ENCODE results near the gene OGFR.

The OGFR gene

DNA sequence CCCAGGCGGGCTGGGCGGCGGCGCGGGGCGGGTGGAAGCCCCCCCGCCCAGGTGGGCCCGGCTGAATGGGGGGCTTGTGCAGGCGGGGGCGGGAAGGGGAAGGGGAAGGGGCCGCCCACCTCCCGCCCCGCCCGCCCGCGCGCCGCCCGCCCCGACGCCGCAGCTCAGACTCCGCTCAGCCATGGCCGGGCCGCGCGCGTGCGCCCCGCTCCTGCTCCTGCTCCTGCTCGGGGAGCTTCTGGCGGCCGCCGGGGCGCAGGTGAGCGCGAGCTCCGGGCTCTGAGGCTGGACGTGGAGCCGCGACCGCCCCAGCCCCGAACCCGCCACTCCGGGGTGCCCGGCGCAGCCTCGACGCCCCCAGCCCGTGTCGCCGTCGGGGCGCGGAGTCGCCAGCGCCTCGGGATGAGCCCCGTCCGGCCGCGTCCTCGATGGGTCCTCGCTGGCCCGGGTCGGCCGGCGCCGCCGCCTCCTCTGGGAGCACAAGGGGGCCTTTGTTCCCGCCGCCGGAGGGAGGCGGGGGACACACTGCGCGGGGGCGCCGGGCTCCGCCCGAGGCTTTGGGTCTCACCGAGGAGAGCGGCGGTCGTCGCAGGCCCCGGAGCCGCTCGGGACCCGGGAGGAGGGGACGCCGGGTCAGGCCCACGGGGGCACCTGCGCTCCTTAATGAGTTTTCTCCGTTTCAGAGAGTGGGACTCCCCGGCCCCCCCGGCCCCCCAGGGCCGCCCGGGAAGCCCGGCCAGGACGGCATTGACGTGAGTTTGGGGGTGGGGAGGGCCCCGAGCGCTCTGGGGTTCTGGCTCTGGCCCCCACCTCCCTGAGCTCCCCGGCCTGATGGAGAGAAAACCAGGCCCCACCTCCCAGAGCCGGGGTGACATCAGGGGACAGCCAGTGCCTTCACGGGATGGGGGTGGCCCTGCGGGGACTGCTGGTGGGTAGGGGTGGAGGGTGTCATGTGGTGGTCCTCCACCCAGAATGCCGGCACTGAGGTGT, 12.5 kb downstream of the OGFR start, which contains the start of gene COL9A3:
COL9A3 (plus strand) TSS at position 167 of the 990 bp plus-strand sequence; CDS start at position 182, 15 bp downstream.
- DNase-seq, result no peak

DNA sequence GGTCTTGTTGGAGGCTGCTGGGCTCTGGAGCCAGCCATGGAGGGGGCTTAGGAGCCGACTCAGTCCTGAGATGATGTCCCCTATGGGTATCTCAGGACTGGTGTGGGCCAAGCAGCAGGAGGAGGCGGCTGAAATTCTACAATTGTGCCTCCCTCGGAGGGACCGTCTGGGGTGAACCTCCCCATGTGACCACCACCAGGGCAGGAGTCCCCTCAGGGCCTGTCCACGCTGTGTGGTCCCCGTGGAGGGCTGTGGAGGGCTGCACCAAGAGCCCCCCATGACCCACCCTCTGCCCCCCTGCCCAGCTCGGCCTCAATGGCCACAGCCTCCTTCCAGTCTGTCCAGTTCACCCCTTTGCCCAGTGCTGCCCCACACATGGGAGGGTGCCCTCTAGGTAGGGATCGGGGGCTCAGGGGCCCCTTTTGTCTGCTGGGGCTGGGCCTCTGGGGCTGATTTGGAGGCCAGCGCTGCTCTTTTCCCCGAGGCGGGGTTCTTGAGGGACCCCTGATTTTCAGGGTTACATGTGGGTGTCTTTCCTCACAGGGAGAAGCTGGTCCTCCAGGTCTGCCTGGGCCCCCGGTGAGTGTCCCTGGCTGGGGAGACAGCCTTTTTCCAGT, 13.4 kb downstream of the OGFR start:
- DNase-seq, result no peak

DNA sequence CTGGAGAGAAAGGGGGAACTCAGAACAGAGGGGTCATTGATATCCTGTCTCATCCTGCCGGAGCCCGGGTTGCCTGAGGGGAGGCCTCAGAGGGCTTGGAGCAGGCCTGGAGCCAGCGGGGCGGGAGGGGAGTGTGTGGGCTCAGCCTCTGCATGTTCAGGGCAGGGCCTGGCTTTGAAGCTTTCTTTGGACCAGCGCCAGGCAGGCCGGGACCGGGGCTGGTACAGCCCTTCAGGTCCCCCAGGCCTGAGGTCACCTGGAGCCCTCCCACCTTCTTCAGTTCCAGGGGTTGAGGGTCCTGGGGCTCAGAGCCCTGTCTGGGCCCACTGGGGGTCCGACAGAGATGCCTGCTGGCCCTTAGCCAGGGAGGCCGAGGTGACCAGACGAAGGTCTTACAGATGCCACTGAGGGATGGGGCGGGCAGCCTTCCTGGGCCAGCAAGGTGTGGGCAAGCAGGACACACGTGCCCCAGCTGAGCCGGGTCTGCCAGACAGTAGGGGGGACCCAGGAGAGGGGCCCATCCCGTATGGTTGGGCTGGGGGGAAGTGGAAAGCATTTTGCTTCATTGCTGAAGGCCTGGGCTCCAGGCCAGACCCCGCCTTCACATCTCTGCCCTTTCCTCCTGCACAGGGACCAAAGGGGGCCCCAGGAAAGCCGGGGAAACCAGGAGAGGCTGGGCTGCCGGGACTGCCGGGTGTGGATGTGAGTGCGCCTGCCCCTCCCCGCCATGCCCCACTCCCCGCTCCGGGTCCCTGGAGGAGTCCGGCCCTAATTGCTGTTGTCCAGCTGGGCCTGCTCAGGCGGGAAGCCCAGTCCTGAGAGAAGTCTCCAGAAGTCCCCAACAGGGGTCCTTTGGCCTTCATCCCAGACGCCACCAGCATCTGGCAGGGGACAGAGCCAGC, 14.2 kb downstream of the OGFR start:
- DNase-seq, result no peak

DNA sequence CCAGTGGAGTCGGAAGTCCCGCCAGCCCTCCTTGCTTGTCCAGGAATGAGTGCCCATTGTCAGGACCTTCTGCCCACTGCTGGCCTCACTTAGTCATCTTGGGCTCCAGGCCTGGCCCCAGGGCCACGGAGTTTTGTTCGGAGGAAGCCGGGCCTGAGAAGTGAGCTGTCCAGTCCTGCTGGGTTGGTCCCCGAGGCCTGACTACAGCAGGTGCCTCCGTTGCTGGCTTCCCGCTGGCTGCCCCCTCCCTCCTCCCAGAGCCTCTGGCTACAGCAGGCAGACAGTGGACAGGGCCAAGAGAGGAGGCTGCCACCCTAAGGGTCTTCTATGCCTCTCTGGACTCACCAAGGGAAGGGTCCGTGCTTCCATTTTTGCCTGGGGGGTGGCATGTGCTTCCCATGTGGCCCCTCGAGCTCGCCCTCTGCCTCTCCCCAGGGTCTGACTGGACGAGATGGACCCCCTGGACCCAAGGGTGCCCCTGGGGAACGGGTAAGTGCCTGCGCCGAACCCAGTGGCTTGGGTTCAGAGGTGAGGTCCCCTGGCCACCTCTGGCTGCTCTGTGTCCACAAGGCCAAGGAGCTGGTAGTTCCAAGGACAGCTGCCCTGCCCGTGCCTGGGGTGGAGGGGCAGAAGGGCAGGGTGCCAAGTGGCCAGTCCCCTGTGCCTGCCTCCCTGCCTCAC, 15.0 kb downstream of the OGFR start:
- no peak for DNase-seq

DNA sequence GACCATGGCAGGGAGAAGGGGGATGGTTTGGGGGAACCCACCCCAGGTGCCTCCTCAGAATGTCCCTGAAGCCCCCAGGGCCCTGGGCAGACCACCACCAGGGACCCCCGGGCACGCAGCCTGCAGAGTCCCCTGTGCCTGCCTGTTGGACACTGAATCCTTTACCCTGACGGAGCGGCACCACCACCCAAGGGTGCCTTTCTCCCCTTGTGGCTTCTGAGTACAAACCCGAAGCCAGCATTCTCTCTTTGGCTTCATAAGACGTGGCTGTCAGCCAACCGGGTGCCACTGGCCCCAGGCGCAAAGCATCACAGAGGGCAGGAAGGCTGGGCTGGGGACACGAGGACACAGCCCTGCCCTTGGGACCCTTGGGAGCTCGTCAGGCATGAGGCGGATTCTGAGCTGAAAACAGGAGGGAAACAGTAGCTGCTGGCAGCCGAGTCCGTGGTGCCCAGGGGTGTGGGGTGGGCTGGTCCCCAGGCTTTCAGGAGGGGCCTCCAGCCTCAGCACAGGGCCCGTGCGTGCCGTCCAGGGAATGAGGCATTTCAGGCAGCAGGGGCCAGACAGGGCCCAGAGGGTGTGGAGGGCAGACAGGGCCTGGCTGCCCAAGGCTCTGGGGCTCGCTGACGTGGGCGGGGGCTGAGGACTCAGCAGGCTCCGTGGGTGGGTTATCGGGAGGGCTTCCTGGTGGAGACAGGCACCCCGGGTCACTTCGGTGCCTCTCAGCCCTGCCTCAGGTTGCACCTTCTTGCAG, 15.8 kb downstream of the OGFR start:
- DNase-seq, result no peak

DNA sequence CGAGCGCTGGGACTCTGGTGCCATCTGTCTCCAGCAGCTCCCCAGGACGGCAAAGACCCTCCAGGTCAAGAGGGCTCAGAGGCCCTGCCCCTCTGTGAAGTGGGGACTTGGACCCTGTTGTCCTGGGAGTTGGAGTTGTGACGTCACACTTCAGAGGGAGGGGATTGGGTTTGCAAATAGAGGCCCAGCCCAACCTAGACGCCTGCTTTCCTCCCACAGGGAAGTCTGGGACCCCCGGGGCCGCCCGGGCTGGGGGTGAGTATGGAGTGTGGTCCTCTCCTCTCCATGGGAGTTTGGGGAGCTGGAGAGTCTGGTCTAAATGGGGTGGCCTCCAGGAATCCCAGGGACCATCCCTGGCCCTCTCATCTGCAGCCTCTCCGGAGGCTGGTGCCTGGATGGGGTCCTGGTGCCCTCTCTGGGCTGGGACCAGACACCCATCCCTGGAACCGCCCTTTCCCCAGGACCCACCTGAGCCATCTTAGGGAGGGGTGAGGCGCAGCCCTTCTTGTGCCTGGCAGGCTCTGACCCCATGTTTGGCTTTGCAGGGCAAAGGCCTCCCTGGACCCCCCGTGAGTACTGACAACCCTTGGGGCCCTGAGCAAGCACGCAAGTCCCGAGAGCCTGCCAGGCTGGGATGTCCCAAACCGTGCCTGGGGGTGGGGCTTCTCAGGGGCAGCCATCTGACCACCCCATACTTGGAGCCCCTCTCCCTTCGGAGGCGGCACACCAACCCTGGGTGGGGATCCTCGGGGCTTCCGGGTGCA, 16.5 kb downstream of the OGFR start:
- no peak for DNase-seq

DNA sequence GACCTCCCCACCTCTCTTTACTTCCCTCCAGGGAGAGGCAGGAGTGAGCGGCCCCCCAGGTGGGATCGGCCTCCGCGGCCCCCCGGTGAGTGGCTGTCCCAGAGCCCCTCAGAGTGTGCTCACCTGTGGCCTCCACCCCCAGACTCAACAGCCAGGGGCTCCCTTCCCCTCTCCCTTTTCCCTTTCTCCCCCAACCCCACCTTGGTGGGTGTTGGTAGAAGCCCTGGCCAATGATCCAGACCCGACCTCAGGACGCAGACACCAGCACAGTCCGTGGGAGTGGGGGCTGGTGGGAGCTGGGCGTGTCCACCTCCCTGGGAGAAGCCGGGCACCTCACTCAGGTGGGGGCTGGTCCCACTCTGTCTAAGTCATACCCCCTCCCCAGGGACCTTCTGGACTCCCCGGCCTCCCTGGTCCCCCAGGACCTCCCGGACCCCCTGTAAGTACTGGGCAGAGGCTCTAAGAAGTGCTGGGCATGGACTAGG, 17.1 kb downstream of the OGFR start:
- DNase-seq, result no peak

DNA sequence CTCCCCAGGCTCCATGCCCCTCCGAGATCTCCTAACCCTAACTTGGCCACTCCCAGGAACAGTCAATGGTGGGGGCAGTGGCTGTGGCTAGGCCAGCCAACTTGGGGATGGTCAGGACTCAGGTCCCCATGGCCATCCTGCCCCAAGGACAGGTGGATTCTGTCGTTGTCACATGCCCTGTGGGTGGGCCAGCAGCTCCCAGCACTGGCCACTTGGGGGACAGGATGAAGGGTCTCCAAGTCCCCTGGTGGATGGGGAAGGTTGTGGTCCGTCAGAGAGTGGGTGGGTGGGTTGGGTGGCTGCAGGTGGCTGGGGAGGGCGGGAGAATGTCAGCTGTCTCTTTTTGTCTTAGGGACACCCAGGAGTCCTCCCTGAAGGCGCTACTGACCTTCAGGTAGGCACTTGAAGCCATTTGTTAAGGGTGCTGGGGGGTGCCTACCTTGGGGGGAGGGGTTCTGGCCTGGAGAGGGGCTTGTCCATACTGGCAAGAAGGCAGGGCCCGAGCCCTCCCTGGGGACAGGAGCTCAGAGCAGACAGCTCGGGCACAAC, 17.7 kb downstream of the OGFR start:
- no peak for DNase-seq

DNA sequence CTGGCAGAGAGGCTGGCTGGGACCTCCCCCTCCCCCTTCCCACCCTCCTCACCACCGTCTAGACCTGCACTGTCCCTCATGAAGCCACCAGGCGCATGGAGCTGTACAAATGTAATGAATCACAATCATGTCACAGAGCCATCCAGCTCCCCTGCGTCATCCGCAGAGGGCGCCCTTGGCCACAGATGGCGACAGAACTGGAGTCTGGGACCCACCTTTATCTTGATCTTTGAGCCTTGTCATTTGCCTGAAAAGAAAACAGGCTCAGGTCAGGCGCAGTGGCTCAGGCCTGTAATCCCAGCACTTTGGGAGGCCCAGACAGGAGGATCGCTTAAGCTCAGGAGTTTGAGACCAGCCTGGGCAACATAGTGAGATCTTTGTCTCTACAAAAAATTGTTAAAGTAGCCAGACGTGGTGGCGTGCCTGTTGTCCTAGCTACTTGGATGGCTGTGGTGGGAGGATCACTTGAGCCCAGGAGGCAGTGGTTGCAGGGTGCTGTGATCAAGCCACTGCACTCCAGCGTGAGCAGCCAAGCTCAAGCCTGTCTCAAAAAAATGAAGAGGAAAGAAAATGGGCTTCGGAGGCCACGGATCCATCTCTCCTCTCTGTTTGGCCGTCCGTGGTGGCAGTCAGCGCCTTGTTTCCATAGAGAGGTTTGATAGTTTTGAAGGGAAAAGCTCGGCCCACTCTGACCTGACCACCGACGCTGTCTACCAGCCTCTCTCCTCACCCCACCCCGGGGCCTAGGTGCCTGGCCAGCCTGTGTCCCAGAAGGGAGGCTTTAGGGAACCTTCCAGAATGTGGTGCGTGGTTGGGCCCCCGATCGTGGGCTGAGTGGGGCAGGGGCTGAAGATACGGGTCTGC, 18.4 kb downstream of the OGFR start:
- DNase-seq, result no peak

DNA sequence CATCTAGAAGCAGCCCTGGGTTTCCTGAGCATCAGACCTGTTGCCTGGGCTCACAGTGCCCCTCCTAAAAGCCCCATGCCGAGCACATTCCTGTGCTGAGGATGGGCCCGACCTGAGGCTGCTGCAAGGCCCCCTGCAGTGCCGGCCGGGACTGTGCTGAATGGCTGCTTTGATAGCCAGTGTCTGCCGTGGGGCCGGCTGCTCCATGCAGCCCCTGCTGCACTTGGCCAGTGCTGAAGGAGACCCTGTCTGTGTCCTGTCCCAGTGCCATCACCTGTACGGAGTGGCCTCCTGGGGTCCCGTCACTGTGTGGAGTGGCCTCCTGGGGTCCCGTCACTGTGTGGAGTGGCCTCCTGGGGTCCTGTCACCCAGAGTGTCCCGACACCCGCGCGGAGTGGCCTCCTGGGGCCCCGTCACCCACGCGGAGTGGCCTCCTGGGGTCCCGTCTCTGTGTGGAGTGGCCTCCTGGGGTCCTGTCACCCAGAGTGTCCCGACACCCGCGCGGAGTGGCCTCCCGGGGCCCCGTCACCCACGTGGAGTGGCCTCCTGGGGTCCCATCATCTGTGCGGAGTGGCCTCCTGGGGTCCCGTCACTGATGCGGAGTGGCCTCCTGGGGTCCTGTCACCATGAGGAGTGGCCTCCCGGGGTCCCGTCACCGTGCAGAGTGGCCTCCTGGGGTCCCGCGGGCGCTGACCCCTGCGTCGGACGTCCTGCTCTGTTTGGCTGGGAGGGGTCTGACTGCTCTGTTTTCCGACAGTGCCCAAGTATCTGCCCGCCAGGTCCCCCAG, 19.2 kb downstream of the OGFR start:
- no peak for DNase-seq

DNA sequence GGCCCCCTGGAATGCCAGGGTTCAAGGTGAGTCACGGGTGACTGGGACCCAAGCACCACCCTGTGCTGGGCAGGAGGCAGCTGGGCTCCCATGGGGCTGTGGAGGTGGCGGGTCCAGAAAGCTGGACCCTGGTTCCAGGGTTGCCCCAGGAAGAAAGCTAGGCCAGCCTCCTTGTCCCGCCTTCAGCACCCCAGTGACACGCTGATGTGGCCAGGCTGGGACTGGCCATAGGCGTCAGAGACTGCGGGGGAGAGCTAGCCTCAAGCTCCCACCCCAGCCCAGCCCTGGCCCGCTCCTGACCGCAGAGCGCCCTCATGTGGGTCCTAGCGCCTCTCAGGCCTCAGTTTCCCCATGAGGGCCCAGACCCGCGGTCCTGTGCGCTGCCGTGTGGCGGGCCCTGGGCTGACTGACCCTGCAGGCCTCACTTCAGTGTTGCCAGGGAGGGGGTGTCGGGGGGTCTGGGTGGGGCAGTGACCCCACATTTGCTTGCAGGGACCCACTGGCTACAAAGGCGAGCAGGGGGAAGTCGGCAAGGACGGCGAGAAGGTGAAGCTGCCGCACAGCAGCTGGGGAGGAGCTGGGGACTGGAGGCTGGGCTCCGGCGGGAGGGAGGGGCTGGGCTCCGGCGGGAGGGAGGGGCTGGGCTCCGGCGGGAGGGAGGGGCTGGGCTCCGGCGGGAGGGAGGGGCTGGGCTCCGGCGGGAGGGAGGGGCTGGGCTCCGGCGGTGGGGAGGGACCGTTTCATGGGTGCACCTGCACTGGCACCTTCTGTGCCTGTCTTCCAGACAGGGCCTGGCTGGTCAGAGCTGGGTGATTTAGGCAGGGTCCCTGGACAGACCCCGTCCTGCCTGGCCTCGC, 20.1 kb downstream of the OGFR start:
- DNase-seq, result no peak

DNA sequence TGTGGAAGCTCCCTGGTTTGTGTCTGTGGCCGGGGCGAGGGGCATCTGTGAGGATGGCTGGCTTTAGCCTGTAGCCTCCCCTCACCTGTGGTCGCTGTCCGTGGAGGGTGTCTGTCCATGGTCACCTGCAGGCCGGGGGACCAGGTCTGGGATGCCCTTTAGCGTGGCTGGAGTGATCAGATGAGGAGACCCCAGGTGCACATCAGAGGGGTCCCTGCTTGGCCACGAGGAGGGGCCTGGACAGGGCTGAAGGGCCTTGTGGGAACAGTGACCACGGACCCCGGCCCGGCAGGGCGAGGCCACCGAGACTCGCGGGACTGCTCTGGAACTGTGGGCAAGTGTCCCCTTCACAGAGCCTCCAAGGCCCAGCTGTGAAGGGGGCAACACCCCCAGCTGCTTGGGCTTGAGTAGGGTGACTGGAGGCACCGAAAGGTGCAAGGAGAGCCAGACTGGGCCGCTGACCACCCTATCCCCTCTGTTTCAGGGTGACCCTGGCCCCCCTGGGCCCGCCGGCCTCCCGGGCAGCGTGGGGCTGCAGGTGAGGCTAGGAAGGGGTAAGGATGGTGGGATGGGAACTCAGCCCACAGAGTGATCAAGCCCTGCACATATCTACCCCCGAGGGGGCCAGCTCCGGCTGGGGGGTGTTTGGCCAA, 20.8 kb downstream of the OGFR start:
- no peak for DNase-seq

DNA sequence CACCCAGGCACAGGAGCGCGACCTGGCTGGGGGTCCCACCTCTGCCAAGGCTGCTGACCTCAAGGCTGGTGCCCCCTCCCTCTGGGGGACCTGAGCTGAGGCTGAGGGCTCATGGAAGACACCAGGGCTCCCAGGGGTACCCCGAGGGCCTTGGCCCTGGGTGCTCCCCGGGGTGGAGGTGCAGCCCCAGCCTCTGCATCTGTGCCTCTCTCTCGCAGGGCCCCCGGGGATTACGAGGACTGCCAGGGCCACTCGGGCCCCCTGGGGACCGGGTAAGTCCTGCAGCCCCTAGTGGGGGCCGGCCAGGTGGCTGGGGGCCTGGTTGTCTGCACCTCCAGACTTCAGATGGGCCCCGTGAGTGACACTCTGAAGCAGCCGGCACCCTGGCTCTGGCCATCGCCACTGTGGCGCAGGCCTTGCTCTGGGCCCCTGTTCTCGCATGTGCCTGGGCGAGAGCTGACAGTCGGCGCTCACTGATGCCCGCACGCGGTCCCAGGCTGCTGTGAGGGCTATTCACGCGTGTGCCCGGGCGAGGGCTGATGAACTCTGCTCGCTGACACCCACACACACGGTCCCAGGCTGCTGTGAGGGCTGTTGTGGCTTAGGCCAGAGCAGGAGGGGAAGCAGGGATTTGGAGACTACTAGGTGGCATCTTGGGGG, 21.5 kb downstream of the OGFR start:
- no peak for DNase-seq

DNA sequence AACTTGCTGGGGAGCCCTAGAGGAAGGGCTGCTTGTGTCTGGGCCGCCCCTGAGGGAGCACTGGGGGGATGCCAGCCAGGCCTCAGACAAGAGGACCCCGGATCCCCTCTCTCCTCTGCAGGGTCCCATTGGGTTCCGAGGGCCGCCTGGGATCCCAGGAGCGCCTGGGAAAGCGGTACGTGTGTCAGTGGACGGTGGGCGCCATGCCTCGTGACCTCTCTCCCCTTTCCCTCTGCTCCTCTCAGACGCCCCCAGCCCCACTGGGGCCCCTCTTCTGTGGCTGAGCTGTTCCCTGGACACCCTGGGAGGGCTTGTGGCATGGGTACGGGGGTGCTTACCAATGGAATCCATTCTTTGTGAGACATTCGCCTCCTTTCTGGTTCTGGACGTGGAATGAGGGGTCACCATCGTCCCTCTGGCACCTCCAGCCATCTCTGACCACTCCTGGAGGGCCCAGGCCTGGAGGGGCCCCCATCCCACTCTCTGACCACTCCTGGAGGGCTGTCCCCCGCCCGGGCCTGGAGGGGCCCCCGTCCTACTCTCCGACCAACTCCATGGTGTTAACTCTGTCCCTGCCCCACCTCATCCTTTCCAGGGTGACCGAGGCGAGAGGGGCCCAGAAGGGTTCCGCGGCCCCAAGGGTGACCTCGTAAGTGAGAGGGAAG, 22.1 kb downstream of the OGFR start:
- DNase-seq, result no peak

DNA sequence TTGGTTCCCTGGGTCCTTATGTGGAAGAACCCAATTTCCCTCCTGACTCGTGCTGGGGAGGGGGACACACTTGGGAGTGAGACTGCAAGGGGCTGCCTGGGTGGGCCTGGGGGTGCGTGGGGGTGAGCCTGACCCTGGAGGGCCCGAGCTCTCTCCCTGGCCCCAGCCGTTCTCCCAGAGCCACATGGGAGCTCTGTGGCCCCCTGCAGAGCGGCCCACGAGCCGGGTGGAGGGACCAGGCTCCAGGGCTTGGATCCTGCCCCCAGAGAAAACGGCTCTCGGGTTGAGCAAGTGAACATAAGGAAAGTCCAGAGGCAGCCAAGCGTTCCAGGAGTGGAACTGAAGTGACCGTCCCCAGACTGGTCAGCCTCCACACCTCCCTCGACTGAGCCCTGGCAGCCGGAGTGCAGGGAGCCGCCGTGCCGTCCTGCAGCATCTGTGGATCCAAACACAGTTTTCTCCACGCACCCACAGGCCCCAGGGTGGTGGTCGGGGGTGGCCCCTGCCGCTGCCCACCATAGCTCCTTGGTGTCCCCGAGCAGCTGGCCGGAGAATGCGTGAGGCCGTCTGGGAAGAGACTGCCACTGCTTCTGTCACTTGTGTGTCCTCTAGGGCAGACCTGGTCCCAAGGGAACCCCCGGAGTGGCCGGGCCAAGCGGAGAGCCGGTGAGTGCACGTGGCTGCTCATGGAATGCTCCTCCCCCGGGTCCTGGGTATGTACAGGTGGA, 22.8 kb downstream of the OGFR start:
- no peak for DNase-seq

Data from NCI-H748 treated with DMSO at 0.1 percent for 48 hours (cell line).